ENCODE measurements around the gene SYNGR1.

Gene SYNGR1

GRCh38 chr22:39419096-39419495 lies 69.3 kb downstream of the SYNGR1 start:
- ChIA-PET POLR2A (no interaction called here), CTCF (no interaction called here)
- no peak for DNase-seq (ENCODE audit: low read depth, low spot score)
- H3K4me3 ChIP-seq (ENCODE audit: low read depth, low read length): no peak overlapping the region
- TF ChIP-seq CTCF (IDR thresholded peaks at IDR 0.05; ENCODE audit: insufficient read depth, low read length, missing control alignments): no peak

GRCh38 chr22:39419911-39420310 lies 70.1 kb downstream of the SYNGR1 start:
- POLR2A ChIA-PET: no interaction called here
- no peak for DNase-seq (ENCODE audit: low read depth, low spot score)
- CTCF ChIA-PET: no interaction called here
- no peak for TF ChIP-seq CTCF (IDR thresholded peaks at IDR 0.05; ENCODE audit: insufficient read depth, low read length, missing control alignments)
- H3K4me3 ChIP-seq (ENCODE audit: low read depth, low read length): no peak overlapping the region

DNA sequence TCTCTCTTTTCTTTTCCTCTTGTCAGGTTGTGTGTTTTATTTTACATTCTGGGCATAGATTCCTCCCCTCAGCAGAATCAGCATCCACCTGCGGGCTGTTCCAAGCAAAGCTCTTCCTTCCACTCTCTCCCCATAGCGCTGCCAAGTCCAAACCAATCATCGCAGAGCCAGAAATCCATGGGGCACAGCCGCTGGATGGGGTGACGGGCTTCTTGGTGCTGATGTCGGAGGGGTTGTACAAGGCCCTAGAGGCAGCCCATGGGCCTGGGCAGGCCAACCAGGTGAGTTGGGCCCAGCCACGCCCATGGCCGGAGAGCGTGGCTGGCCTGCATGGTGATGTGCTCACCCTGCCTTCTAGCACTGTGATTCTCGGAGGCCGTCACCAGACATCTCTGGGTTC lies 71.9 kb downstream of the SYNGR1 start:
- H3K4me3 ChIP-seq (ENCODE audit: low read depth, low read length): no peak overlapping the region
- TF ChIP-seq CTCF (IDR thresholded peaks at IDR 0.05; ENCODE audit: insufficient read depth, low read length, missing control alignments): no peak
- ChIA-PET POLR2A (no interaction called here), CTCF (no interaction called here)
- DNase-seq (ENCODE audit: low read depth, low spot score): no peak

DNA sequence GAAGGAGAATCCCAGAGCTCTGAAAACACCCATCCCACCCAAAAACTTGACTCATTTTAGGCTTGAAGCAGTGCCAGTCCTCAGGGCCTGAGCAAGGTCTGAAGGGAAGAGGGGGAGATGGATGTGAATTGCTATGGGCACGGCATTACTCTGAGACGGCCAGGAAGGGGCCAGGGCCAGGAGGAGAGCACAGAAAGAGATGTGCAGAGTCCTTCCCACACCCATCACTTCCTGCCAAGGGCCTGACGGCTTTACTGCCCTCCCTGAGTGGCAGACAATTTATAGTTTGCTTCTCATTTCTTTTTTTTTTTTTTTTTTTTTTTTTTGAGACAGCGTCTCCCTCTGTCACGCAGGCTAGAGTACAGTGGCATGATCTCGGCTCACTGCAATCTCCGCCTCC lies 72.3 kb downstream of the SYNGR1 start:
- no peak overlapping the region for H3K4me3 ChIP-seq (ENCODE audit: low read depth, low read length)
- ChIA-PET POLR2A (no interaction called here), CTCF (no interaction called here)
- TF ChIP-seq CTCF (IDR thresholded peaks at IDR 0.05; ENCODE audit: insufficient read depth, low read length, missing control alignments): no peak
- no peak for DNase-seq (ENCODE audit: low read depth, low spot score)

DNA sequence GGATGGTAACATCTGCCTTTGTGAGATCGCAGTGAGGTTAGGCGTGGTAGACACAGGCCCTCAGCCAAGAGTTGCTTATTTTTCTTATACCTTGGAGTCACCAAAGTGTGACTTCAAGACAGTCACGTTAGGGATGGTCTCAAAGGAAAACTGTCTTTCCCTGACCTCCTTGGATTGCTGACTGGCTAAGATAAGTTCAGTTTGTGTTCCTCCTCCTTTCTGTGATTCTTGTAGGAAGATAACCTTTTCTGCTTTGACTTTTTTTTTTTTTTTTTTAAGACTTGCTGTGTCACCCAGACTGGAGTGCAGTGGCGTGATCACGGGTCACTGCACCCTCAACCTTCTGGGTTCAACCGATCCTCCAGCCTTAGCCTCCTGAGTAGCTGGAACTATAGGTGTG lies 72.9 kb downstream of the SYNGR1 start:
- CTCF ChIA-PET: no interaction called here
- no peak for DNase-seq (ENCODE audit: low read depth, low spot score)
- POLR2A ChIA-PET: no interaction called here

GRCh38 chr22:39423976-39424375 lies 74.2 kb downstream of the SYNGR1 start:
- CTCF ChIA-PET: interaction anchor here (1.4 to 2.1 kb wide), 2 partner anchors 11 to 13 kb away, joined by 3 to 7 read pairs; no protein-coding TSS in a partner anchor

More for the DNA sequence above, 72.9 kb downstream of the SYNGR1 start:
- H3K4me3 ChIP-seq (ENCODE audit: low read depth, low read length): no peak overlapping the region
- TF ChIP-seq CTCF (IDR thresholded peaks at IDR 0.05; ENCODE audit: insufficient read depth, low read length, missing control alignments): no peak

More at GRCh38 chr22:39423976-39424375, 74.2 kb downstream of the SYNGR1 start:
- POLR2A ChIA-PET: no interaction called here
- H3K4me3 ChIP-seq (ENCODE audit: low read depth, low read length): no peak overlapping the region
- no peak for TF ChIP-seq CTCF (IDR thresholded peaks at IDR 0.05; ENCODE audit: insufficient read depth, low read length, missing control alignments)
- DNase-seq (ENCODE audit: low read depth, low spot score): no peak
